CD4-positive, alpha-beta T cell treated with Interleukin-1 beta for 1 hour (primary cell): ENCODE results near the gene UBAC1.
"Not testable (repeated sequence)": the region's sequence is repeated elsewhere in the genome, so short reads cannot be mapped to it uniquely, and the experiment has no call there.

Experiments used
- DNase-seq, 2 donors: peaks; one replicate each; pipeline ENCODE4 v3.0.0-alpha.2; 2020 to 2022

UBAC1 gene

GRCh38 chr9:135976531-135976930 is 15.4 kb upstream of the UBAC1 start:
- DNase-seq: no peak

GRCh38 chr9:135975834-135976233 is 14.7 kb upstream of the UBAC1 start:
- DNase-seq: no peak

GRCh38 chr9:135974220-135974573 is 13.0 kb upstream of the UBAC1 start:
- DNase-seq: no peak

GRCh38 chr9:135973277-135974219 is 12.4 kb upstream of the UBAC1 start:
- DNase-seq: peak in 1 of 2 donors; percentile 41

- DNase-seq: peak; percentile 41 to 49
Measured at GRCh38 chr9:135971892-135972291, 10.7 kb upstream of the UBAC1 start.

GRCh38 chr9:135971111-135971766 is 10.1 kb upstream of the UBAC1 start:
- DNase-seq: no peak

GRCh38 chr9:135970128-135970815 is 9.1 kb upstream of the UBAC1 start:
- DNase-seq: no peak

GRCh38 chr9:135969064-135969683 is 8.0 kb upstream of the UBAC1 start:
- peak in 1 of 2 donors; percentile 7 for DNase-seq

- no peak for DNase-seq
Measured at GRCh38 chr9:135968601-135969000, 7.4 kb upstream of the UBAC1 start.

GRCh38 chr9:135968083-135968476 is 6.9 kb upstream of the UBAC1 start:
- DNase-seq: no peak

GRCh38 chr9:135966916-135967260 is 5.7 kb upstream of the UBAC1 start:
- DNase-seq: not testable (repeated sequence)

- DNase-seq: no peak
Measured at GRCh38 chr9:135965124-135965756, 4.1 kb upstream of the UBAC1 start.

GRCh38 chr9:135963938-135964337 is 2.8 kb upstream of the UBAC1 start:
- DNase-seq: no peak

- no peak for DNase-seq
Measured at GRCh38 chr9:135963338-135963737, 2.2 kb upstream of the UBAC1 start.

GRCh38 chr9:135962696-135963307 is 1.6 kb upstream of the UBAC1 start:
- DNase-seq: no peak

GRCh38 chr9:135961811-135962695 is 880 bp upstream of the UBAC1 start:
- no peak for DNase-seq

- DNase-seq: peak in 1 of 2 donors; percentile 7
Measured at GRCh38 chr9:135960411-135961276, 529 bp downstream of the UBAC1 start.

GRCh38 chr9:135959814-135960213 is 1.4 kb downstream of the UBAC1 start:
- no peak for DNase-seq

GRCh38 chr9:135958485-135958884 is 2.7 kb downstream of the UBAC1 start:
- peak in 1 of 2 donors; percentile 29 for DNase-seq

- no peak for DNase-seq
Measured at GRCh38 chr9:135957431-135957830, 3.7 kb downstream of the UBAC1 start.
